GM20000 (cell line): ENCODE data around the gene CCDC170.
"Not testable (repeated sequence)": the region's sequence is repeated elsewhere in the genome, so short reads cannot be mapped to it uniquely, and the experiment has no call there.

Source experiments
- DNase-seq: peaks from one replicate; pipeline ENCODE4 v3.0.0; 2012; ENCODE audit warnings: low spot score
- CTCF ChIP-seq: IDR thresholded peaks from 2 replicates; pipeline ENCODE4 v1.5.1; 2012; ENCODE audit warnings: mild to moderate bottlenecking, control low read depth; ENCODE audit errors: extremely low read depth, missing control alignments

Gene CCDC170

DNA sequence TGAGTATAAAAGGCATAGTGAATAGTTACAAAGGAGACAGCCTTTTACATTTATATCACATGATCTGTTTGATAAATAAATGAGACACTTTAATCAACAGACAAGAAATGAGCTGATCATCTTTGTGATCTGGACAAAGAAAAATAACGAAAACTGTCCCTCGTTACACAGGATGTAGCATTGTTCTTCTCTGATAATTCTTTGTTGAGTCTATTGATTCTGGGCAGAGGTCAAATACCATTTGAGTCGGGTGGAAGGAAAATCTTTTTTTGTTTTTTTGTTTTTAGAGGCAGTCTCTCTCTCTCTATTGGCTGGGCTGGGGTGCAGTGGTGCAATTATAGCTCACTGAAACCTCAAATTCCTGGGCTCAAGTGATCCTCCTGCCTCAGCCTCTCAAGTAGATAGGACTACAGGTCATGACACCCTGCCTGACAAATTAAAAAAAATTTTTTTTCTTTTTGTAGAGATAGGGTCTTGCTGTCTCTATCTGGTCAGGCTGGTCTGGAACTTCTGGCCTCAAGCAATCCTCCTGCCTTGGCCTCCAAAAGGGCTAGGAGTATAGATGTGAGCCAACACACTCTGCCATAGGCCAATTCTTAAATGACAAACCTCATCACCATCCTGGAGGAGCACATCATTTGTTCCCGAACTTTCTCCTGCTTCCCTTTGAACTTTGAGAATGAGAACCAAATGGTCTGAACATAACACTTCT is 41.8 kb downstream of the CCDC170 start:
- DNase-seq: no peak
- no peak for TF ChIP-seq CTCF

DNA sequence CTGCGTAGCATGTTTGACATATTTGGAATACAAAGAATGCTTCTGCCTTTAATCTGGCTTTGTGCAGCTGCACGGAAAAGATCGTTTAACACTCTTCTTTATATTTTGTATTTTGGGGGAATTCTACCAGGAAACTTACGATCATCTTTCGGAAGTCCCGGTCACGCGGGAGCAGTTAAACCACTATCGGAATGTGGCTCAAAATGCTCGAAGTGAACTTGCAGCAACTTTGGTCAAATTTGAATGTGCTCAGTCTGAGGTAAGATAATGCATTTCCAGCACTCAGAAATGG is 42.3 kb downstream of the CCDC170 start:
- no peak for DNase-seq
- no peak for TF ChIP-seq CTCF

GRCh38 chr6:151537556-151537955 is 43.7 kb downstream of the CCDC170 start:
- TF ChIP-seq CTCF: no peak
- DNase-seq: no peak

- no peak for TF ChIP-seq CTCF
- DNase-seq: no peak
Observed at GRCh38 chr6:151539506-151540268, 45.9 kb downstream of the CCDC170 start.

DNA sequence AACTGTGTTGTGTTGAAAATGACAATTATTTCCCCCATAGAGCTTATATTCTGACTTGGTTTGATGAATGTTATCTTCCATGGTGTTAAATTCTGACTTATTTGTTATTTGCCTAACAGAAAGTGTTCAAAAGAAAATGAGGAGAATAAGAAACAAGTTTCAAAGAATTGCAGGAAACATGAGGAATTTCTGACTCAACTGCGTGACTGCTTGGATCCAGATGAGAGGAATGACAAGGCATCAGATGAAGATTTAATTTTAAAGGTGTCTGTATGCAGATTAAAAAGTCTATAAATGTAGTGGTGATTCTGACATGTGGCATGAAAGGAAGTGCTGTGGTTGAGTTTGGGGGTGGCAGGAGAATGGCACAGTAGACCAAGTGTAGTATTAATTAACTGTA is 50.6 kb downstream of the CCDC170 start:
- no peak for DNase-seq
- no peak for TF ChIP-seq CTCF

DNA sequence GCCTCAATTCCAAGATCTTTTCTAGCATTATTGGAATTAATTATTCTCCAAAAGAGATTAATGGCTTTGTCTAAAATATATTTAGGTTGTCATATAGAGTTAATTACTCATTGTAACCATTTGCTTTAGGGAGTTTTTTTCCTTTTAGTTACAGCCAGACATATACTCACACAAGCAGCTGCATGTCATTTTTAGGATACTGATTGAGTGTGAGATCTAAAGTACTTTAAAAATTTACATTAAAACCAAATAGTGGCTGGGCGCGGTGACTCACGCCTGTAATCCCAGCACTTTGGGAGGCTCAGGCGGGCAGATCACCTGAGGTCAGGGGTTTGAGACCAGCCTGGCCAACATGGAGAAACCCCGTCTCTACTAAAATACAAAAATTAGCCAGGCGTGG is 51.1 kb downstream of the CCDC170 start:
- not testable (repeated sequence) for DNase-seq

DNA sequence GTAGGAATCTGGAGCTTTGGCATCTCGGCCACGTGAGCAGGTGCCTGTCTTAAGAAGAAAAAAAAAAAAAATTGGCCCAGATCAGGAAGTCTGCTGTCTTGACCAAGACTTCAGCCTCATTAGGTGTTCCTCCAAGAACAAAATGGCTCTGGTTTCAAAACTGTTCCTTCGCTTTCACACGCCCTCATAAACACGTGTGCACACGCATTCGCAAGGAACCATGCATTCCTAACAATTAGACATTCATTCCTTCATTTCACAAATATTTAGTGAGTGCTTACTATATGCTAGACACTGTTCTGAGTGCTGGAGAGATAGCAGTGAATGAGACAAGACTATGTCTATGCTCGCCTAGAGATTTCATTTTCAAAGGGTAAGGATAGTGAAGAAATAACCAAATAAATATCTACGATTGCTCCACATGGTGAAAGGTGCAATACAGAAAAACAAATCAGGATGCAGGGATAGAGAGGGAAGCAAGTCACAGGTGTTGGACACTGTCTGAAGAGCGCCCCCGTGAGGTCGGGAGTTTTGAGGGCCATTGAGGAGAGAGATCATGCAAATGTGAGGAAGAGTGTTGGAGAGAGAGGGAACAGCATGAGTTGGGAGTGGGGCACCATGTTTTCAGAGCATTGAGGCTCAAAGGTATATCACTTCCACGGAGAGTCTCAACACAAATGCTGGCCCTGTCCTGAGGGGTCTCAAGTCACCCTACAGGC is 53.3 kb downstream of the CCDC170 start:
- no peak for DNase-seq
- no peak for TF ChIP-seq CTCF
